Hippocampal formation (tissue), 2 donors: ENCODE measurements around the gene ABCA7.

Source experiments
- DNase-seq, 2 donors: peaks; one replicate each; lab custom pipeline; 2025; lab: John Stamatoyannopoulos, UW

ABCA7 gene

GRCh38 chr19:1088416-1089010 is 48.6 kb downstream of the ABCA7 start:
- no peak for DNase-seq

DNA sequence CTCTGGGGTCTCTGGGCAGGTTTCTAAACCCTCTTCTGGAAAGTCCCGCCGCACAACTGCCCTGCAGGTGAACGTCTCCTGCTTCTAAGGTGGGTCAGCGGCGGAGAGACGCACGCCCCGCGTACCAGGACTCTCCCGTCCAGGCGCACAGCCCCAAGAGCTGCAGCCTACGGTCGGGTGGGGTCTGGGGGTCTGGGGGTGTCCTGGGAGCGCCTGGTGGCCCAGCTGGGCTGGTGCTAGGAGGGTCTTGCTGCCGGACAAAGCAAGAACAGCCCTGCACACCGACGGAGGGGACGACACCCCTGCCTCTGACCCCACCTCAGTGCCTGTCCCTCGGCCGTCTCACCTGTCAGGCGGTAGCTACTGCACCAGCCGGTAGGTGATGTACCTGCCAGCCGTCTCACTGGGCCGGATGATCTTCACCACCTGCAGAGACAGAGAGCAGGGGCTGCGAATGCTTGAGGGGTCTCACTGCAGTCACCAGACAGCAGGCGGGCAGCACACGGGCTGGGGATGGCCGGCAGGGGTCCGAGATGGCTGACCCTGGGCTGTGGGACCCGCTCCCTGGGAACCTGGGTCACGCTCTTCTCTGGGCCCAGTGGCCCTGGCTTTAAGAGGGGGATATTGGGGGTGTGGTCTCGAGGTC is 49.3 kb downstream of the ABCA7 start:
- DNase-seq = no peak

- DNase-seq = no peak
These were observed 50.0 kb downstream of the ABCA7 start for GRCh38 chr19:1089891-1090290.

- no peak for DNase-seq
These were observed 51.0 kb downstream of the ABCA7 start for GRCh38 chr19:1090731-1091543.

- DNase-seq = no peak
These were observed 51.8 kb downstream of the ABCA7 start for GRCh38 chr19:1091544-1092175.

DNA sequence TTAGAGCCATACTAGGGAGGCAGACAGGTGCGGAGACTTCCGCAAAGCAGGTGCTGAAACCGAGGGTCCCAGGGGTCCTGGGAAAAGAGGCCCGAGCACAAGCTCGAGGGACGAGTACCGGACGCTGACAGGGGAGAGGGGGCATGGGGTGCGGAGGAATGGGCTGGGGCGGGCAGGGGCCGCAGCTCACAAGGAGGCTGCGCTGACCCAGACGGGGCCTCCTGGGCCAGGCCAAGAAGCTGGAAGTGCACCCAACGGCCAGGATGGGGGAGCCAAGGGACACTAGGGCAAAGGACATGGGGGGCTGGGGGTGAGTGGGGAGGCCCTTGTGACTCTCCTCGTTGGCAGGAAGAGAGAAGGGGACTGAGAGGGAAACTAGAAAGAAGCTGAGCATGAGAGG is 53.4 kb downstream of the ABCA7 start:
- DNase-seq = no peak

DNA sequence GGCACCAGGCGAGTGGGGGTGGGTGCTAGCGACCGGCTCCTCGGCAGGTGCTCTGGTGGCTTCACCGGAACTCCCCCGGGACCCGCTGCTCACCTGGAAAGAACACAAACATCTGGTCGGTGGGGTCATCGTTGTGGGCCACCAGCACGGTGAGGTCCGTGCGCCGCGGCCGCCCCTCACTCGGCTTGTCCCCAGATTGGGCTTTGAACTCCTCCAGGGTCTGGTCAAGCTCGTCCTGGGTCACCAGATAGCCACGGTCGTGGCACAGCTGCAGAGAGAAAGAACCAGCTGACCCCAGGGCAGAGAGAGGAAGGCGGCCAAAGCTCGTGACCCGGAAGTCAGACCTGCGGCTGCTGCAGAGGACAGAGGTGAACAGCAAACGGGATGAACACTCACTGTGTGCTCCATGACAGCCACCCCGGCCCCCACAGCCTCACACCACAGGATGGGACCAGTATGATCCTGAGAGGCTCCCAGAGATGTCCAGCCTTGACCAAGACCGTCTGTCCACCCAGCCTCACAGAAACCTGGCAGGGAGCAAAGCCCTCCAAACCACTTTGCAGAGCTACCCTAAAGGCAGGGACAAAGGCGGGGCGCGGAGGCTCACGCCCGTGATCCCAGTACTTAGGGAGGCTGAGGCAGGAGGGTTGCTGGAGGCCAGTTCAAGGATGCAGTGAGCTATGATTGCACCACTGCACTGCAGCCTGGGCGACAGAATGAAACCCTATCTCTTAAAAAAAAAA is 54.1 kb downstream of the ABCA7 start:
- no peak for DNase-seq

DNA sequence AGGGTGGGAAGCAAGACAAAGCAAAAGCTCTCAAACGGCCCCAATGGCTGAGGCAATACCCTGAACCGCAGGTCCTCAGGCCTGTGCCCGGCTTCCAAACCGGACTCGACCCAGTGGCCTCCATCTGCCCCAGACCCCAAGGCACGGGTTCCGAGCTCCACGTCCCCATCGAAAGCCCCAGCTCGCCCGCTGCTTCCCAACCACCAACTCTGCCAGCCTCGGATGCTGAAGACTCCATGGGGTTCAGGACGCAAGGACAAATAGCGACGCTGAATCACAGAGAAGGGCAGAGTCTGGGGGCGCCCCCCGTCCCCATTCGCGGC is 54.7 kb downstream of the ABCA7 start:
- no peak for DNase-seq

DNA sequence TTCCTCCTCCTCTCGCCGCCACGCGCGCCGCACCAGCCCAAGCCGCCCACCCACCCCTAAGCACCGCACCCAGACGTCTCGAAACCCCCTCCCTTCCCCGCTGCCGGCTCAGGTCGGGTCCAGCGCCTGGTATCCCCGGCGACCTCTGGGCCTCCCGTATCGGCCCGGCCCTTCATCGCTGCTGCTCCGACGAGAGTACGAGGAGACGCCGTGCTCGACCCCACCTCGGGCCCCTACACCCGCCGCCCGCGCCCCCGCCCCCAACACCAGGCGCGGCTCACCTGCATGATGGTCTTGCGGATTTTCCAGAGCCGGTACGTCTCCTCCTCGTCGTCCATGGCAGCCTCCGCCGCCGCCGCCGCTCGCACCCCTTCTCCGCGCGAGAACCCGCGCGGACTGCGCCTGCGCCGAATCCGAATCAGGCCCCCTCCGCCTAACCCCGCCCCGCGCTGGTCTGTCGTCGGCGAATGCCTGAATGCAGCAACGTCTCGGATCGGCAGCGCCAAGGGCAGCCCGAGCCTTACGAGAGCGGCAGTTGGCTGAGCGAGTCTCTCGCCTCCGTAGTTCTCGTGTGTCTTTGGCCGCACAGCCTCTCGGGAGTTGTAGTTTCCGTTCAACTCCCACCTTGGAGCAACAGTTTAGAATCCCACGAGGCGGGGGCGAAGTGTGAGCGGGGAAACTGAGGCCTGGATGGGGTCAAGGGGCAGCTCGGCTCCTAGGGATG is 55.2 kb downstream of the ABCA7 start, which contains the start of gene POLR2E:
Gene POLR2E, minus strand, starts transcription at position 398 of the 724 bp plus-strand sequence. Its CDS starts 60 bp downstream, at position 338.
- peak; percentile 98 to 99 for DNase-seq

DNA sequence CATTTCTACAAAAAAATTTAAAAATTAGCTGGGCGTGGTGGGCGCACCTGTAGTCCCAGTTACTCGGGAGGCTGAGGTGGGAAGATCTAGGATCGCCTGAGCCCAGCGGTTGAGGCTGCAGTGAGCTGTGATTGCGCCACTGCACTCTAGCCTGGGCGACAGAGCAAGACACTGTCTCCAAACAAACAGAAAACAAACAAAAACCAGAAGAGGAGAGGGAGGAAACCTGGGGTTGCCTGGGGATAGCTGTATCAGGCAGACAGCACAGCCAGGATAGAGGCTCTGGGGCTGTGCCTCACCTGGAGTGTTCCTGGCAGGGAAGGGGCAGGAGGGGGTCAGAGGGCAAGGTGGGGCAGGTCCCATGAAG is 57.9 kb downstream of the ABCA7 start:
- no peak for DNase-seq

- DNase-seq = no peak
These were observed 58.5 kb downstream of the ABCA7 start for GRCh38 chr19:1098177-1099051.

DNA sequence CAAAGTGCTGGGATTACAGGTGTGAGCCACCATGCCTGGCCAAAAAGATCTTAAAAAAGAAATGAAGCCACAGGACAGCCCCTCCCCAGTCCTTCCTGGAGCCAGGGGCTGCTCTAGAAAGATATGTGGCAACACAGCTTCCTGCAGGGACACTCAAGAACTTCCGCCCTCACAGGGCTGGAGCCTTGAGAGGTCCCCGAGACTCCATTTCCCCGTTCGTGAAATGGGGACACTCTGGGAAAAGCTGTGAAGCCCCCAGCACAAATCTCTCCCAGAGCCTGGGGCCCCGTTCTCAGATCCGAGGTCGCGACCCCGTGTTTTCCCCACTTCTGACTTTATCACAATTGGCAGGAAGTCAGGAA is 61.4 kb downstream of the ABCA7 start:
- DNase-seq = no peak

DNA sequence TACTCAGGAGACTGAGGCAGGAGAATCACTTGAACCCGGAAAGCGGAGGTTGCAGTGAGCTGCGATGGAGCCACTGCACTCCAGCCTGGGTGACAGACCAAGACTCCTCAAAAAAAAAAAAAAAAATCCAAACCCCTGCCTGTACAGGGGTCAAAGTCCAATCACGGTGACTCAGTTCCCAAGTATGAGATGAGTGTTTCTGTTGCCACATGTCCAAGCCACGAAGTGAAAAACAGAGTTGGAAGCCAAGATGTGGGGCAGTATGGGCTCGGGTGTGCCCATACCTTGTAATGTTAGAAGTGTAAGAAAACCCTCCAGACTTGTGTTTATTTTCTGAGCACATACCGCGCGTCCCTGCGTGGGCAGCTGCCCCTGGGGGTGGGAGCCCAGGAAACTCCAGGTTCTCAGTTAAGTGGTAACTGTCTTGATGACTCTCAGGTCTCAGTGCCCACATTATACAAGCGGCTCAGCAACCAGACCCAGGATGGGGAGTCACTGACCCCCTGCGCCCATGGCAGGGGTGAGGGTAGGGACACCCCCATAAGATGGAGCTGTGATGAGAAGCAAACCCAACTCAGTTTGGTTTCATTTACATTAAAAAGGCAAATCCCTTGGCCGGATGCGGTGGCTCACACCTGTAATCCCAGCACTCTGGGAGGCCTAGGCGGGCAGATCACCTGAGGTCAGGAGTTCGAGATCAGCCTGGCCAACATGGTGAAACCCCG is 62.7 kb downstream of the ABCA7 start:
- DNase-seq = no peak

DNA sequence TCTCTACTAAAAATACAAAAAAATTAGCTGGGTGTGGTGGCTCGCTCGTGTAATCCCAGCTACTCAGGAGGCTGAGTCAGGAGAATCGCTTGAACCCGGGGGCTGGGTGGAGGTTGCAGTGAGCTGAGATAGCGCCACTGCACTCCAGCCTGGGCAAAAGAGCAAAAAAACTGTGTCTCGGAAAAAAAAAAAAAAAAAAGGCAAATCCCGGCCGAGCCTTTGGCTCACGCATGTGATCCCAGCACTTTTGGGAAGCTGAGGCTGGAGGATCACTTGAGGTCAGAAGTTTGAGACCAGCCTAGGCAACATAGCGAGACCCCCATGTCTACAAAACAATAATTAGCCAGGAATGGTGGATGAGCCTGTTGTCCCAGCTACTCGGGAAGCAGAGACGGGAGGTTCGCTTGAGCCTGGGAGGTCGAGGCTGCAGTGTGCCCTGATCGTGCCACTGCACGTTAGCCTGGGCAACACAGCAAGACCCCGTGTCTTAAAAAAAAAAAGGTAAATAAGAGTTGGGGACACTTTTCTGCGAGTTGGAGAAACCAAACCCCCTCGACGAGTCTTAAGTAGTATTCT is 63.3 kb downstream of the ABCA7 start:
- no peak for DNase-seq

DNA sequence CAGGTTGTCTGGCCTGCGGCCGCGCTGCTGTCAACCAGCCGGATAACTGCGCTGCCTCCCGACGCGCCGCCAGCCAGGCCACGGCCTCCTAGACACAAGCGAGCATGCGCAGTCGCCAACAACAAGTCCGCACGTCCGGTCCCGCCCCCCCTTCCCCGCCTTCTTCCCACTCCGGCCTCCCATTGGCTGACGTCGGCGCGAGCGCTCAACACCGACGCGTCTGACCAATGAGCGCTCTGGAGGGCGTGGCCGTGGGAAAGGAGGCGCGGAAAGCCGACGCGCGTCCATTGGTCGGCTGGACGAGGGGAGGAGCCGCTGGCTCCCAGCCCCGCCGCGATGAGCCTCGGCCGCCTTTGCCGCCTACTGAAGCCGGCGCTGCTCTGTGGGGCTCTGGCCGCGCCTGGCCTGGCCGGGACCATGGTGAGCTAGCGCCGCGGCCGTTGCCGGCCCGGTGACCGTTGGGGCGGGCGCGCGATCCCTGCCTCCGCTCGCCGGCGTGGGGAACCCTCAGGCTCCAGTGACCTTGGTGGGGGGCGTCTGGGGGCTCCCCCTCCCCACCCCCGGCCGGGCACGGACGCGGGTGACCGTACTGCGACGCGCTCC is 63.9 kb downstream of the ABCA7 start, which contains the start of gene GPX4:
Gene GPX4, plus strand, starts transcription at position 287 of the 603 bp plus-strand sequence. Its CDS starts 50 bp downstream, at position 337.
- DNase-seq = peak; percentile 96 to 98

DNA sequence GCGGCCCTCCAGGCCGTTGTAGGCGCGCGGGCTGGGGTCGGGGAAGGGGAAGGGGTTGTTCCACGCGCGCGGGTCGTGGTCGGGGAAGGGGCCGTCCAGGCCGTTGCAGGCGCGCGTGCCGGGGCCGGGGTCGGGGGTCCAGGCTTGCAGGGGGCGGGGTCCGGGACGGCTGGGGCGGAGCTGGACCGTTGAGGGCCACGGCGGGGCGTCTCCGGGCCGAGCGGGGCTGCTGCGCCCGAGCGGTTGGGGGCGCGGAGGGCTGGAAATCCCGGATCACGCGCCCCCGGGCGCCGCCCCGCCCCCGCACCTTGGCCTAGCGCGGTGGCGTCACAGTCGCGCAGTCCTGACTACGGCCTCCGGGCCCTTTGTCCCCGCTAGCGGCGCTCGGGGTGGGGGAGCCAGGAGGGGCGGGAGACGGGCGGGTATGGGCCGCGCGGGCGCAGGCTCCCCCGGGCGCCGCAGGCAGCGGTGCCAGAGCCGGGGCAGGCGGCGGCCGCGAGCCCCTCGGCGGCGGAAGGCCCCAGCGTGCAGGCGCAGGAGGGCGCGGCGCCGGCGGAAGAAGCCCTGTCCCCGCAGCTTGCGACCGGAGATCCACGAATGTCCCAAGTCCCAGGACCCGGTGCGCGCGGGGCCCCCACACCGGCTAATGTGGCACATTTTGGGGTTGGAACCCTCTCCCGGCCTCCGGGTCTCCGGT is 64.6 kb downstream of the ABCA7 start:
- peak; percentile 41 to 54 for DNase-seq

DNA sequence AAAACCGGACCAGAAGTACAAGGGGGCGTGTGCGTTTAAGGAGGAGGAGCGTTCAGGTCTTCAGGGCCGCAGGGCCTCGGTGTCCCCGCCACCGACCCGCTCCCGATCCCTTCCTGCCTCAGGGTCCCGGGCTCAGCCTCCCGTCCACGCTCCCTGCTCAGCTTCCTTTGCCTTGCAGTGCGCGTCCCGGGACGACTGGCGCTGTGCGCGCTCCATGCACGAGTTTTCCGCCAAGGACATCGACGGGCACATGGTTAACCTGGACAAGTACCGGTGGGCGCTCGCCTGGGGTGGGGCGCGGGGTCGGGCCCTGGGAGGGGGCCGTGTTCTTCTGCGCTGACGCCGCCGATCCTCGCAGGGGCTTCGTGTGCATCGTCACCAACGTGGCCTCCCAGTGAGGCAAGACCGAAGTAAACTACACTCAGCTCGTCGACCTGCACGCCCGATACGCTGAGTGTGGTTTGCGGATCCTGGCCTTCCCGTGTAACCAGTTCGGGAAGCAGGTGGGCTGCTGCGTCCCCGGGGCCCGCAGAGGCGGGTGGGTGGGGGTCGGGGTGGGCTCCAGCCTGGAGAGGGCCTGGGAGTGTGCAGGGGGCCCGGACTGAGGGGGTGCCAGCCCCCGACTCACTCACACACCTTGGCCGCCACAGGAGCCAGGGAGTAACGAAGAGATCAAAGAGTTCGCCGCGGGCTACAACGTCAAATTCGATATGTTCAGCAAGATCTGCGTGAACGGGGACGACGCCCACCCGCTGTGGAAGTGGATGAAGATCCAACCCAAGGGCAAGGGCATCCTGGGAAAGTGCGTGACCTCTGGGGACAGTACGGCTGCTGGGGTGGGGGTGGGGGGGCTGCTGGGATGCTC is 65.3 kb downstream of the ABCA7 start:
- DNase-seq = no peak
